B cell (primary cell): ENCODE results near the gene PDGFC. TPM values are rescaled to one million over a fixed set of nuclear protein-coding genes. Genes with fewer than 3 reads are reported as not detected.

ENCODE experiments used
- ATAC-seq: fragments of 200-7000 bp; cut with Tn5 transposase; one replicate; pipeline ENCODE4 v1.10.0; 2021; ENCODE audit warnings: low read depth, mild to moderate bottlenecking, moderate number of reproducible peaks, moderate library complexity
- CTCF ChIA-PET: fragments of 350-600 bp; sonication (Branson Sonifier 250); formaldehyde crosslinking; loops from one replicate; lab custom pipeline; 2021; ENCODE audit warnings: antibody characterized with exemption, inconsistent platforms; lab: Charles Lee
- POLR2A ChIA-PET: fragments of 350-600 bp; sonication (Branson Sonifier 250); formaldehyde crosslinking; loops from one replicate; lab custom pipeline; 2021; ENCODE audit warnings: antibody characterized with exemption; lab: Charles Lee
- DNase-seq: peaks from one replicate; pipeline ENCODE4 v3.0.0; 2013
- H2AFZ ChIP-seq: 2 replicates; pipeline ENCODE4 v1.6.1; 2012; ENCODE audit warnings: mild to moderate bottlenecking, low read depth, low read length; ENCODE audit not compliant: insufficient read depth, poor library complexity, severe bottlenecking
- H3K27ac ChIP-seq, 2 donors: 1 replicate in 1 of 2; 2 replicates in 1 of 2; pipeline ENCODE4 v1.5.1; 2012 to 2013; ENCODE audit warnings: low read length in 2 of 2, mild to moderate bottlenecking in 2 of 2, moderate library complexity in 1 of 2
- H3K27me3 ChIP-seq, 4 experiments: fragments of 200-600 bp in 1 of 4; sonication (generic) in 1 of 4; replicated peaks in 1 of 4; 1 replicate in 2 of 4; 2 replicates in 2 of 4; pipeline versions ENCODE4 v1.6.1 to v1.7.0; 2013 to 2016; ENCODE audit warnings: low read length in 3 of 4, mild to moderate bottlenecking in 2 of 4, mixed read lengths in 1 of 4, moderate library complexity in 1 of 4; ENCODE audit not compliant: insufficient read depth in 4 of 4, control insufficient read depth in 3 of 4; ENCODE audit errors: control extremely low read depth in 1 of 4
- H3K36me3 ChIP-seq, 2 experiments: replicated peaks in 1 of 2; 1 replicate in 1 of 2; 2 replicates in 1 of 2; pipeline versions ENCODE4 v1.6.1 to v1.7.1; 2013; ENCODE audit warnings: low read length in 1 of 2; ENCODE audit not compliant: insufficient read depth in 2 of 2, control insufficient read depth in 1 of 2; ENCODE audit errors: control extremely low read depth in 1 of 2, extremely low read depth in 1 of 2
- H3K4me1 ChIP-seq, 2 donors: fragments of 200-600 bp in 1 of 2; sonication (generic) in 1 of 2; 1 replicate in 1 of 2; 2 replicates in 1 of 2; pipeline versions ENCODE4 v1.5.1 to v1.6.1; 2013 to 2017; ENCODE audit warnings: low read length in 2 of 2; ENCODE audit not compliant: control insufficient read depth in 2 of 2, insufficient read depth in 2 of 2
- H3K4me2 ChIP-seq: replicated peaks from 2 replicates; pipeline ENCODE3; 2012; ENCODE audit warnings: mild to moderate bottlenecking, low read depth, low read length; ENCODE audit not compliant: poor library complexity, severe bottlenecking
- H3K4me3 ChIP-seq, 5 experiments: fragments of 200-600 bp in 1 of 5; sonication (generic) in 1 of 5; 1 replicate in 3 of 5; 2 replicates in 2 of 5; pipeline versions ENCODE4 v1.5.1 to v1.7.0; 2011 to 2016; ENCODE audit warnings: low read length in 4 of 5, mild to moderate bottlenecking in 4 of 5, low read depth in 2 of 5, control low read depth in 1 of 5, moderate library complexity in 1 of 5; ENCODE audit not compliant: insufficient read depth in 1 of 5; ENCODE audit errors: control extremely low read depth in 1 of 5, extremely low read depth in 1 of 5
- H3K79me2 ChIP-seq: fragments of 200-600 bp; sonication (generic); one replicate; pipeline ENCODE4 v1.6.0; 2016; ENCODE audit warnings: low read length; ENCODE audit not compliant: control insufficient read depth, insufficient read depth
- H3K9ac ChIP-seq: fragments of 200-600 bp; sonication (generic); 2 replicates; pipeline ENCODE4 v1.6.1; 2017; ENCODE audit warnings: mild to moderate bottlenecking, low read length, moderate library complexity
- H3K9me3 ChIP-seq, 3 donors: one replicate each; pipeline versions ENCODE4 v1.6.1 to v1.7.1; 2013; ENCODE audit warnings: low read length in 2 of 3; ENCODE audit not compliant: control insufficient read depth in 2 of 3, insufficient read depth in 1 of 3; ENCODE audit errors: control extremely low read depth in 1 of 3
- H4K20me1 ChIP-seq: 2 replicates; pipeline ENCODE4 v1.6.0; 2012; ENCODE audit warnings: mild to moderate bottlenecking, low read length; ENCODE audit not compliant: insufficient read depth, control insufficient read depth, poor library complexity, severe bottlenecking
- H3K27ac Mint-ChIP-seq: one replicate; pipeline ENCODE4 v1.8.0; 2021; ENCODE audit warnings: mixed read lengths
- H3K27me3 Mint-ChIP-seq: one replicate; pipeline ENCODE4 v1.8.0; 2021; ENCODE audit warnings: mixed read lengths
- H3K4me1 Mint-ChIP-seq: one replicate; pipeline ENCODE4 v1.8.0; 2021; ENCODE audit warnings: mixed read lengths
- H3K4me3 Mint-ChIP-seq: one replicate; pipeline ENCODE4 v1.8.0; 2021; ENCODE audit warnings: mixed read lengths
- H3K9me3 Mint-ChIP-seq: one replicate; pipeline ENCODE4 v1.8.0; 2022; ENCODE audit warnings: mixed read lengths; ENCODE audit not compliant: insufficient read depth
- EZH2 ChIP-seq: IDR thresholded peaks from 2 replicates; pipeline ENCODE4 v1.6.1; 2012; ENCODE audit warnings: borderline replicate concordance, low read depth, mild to moderate bottlenecking, moderate library complexity, low read length; ENCODE audit not compliant: insufficient read depth, poor library complexity, severe bottlenecking
- WGBS: methylation state at CpG from one replicate; pipeline ENCODE4 v1.1.5; 2013; ENCODE audit warnings: missing lambda C conversion rate; ENCODE audit not compliant: insufficient coverage; 5-methylcytosine and 5-hydroxymethylcytosine counted together
- intact Hi-C: fragments of 100-400 bp; cut with micrococcal nuclease; formaldehyde crosslinking; loops from one replicate; pipeline ENCODE4 v1.10.0; 2022
- polyA plus RNA-seq: library from polyadenylated mRNA; depleted of rRNA; stranded (reverse); fragments of >200 nt; gene quantifications from 2 replicates; pipeline ENCODE4 v1.2.3, GENCODE V29; 2012
- total RNA-seq, 2 donors: library from RNA; stranded (reverse); fragments of 120-200 nt in 1 of 2; gene quantifications; 1 replicate in 1 of 2; 2 replicates in 1 of 2; pipeline versions ENCODE4 v1.2.3 to v1.2.4, GENCODE V29; 2013 to 2022
- TF ChIP-seq, protein P1 (sequence below): fragments of 200-600 bp; IDR thresholded peaks from one replicate; pipeline ENCODE4 v1.8.0; 2022; ENCODE audit warnings: antibody characterized with exemption, mild to moderate bottlenecking

Gene PDGFC
- total and polyA plus RNA-seq, 2 donors (not counting 1 experiment from before 2014, with no cell fraction given) = 0.10 TPM; not detected in 1

DNA sequence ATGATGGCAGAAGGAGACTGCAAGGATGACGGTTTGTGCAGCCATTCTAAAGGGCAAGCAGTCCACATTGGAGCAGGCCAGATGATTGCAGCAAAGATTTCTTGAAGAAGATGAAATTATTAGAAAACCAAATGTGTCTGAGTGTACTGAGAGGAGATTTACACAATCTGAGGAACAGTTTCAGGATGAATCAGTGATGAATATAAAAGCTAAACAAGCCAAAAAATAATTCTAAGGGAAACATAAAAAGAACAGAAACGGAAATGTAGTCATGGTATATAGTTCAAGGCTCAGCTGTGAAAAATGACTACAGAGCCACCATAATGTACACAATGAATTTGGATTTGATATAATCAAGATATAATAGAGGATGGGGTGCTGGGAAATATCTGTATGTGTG lies 168.5 kb downstream of the PDGFC start:
- Histone ChIP-seq H3K4me2 (no peak overlapping the region), H3K9me3 (no peaks in the 10 kb centered on the region), H3K27me3 (no peaks in the 10 kb centered on the region), H3K4me3 (no peak overlapping the region), H3K4me1 (no peaks in the 10 kb centered on the region), H3K79me2 (no peaks in the 10 kb centered on the region), H2AFZ (no peak overlapping the region), H3K27ac (no peak overlapping the region), H3K9ac (no peak overlapping the region), H4K20me1 (no peaks in the 10 kb centered on the region), H3K36me3 (no peaks in the 10 kb centered on the region)
- Mint-ChIP-seq H3K27ac (no peak overlapping the region), H3K9me3 (no peaks in the 10 kb centered on the region), H3K27me3 (no peaks in the 10 kb centered on the region), H3K4me3 (no peak overlapping the region), H3K4me1 (no peaks in the 10 kb centered on the region)
- ATAC-seq (no peak), DNase-seq (no peak)
- CTCF ChIA-PET = no interaction called here
- WGBS = 100% methylated on average over 1 of the region's 2 CpGs
- intact Hi-C loops = no loop called here
- no peak for TF ChIP-seq EZH2
- TF ChIP-seq, protein P1, sequence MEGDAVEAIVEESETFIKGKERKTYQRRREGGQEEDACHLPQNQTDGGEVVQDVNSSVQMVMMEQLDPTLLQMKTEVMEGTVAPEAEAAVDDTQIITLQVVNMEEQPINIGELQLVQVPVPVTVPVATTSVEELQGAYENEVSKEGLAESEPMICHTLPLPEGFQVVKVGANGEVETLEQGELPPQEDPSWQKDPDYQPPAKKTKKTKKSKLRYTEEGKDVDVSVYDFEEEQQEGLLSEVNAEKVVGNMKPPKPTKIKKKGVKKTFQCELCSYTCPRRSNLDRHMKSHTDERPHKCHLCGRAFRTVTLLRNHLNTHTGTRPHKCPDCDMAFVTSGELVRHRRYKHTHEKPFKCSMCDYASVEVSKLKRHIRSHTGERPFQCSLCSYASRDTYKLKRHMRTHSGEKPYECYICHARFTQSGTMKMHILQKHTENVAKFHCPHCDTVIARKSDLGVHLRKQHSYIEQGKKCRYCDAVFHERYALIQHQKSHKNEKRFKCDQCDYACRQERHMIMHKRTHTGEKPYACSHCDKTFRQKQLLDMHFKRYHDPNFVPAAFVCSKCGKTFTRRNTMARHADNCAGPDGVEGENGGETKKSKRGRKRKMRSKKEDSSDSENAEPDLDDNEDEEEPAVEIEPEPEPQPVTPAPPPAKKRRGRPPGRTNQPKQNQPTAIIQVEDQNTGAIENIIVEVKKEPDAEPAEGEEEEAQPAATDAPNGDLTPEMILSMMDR = no peak
- POLR2A ChIA-PET = no interaction called here

DNA sequence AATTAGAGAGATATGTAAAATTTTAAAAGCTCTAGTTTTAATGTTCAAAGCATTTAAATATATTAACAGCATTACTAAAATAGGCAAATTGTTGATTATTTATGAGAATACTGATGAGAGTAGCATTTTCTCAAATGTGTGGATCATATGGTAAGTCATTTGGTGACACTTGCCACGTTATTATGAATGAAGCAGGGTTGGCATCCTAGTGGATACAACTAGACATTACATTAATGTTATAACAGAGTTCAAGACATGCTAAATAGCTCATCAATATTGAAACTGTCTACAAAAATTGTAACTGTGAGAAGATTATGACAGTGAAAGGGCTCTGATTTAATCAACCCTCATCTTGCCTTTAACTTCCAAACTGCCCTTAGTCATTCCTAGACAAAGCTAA lies 171.1 kb downstream of the PDGFC start:
- WGBS = no CpG with 5 or more reads among the region's 1 CpG
- ATAC-seq = no peak
- CTCF ChIA-PET = no interaction called here

More for the DNA sequence above, 171.1 kb downstream of the PDGFC start:
- Histone ChIP-seq H3K27me3 (no peaks in the 10 kb centered on the region), H4K20me1 (no peaks in the 10 kb centered on the region), H3K4me1 (no peaks in the 10 kb centered on the region), H3K4me3 (no peak overlapping the region), H3K79me2 (no peaks in the 10 kb centered on the region), H3K9me3 (peaks cover 0 to 3% (median 0%) of the 10 kb centered on the region in 3 donors), H3K9ac (no peak overlapping the region), H3K27ac (no peak overlapping the region), H2AFZ (no peak overlapping the region), H3K4me2 (no peak overlapping the region), H3K36me3 (no peaks in the 10 kb centered on the region)
- POLR2A ChIA-PET = no interaction called here
- Mint-ChIP-seq H3K27ac (no peak overlapping the region), H3K27me3 (no peaks in the 10 kb centered on the region), H3K9me3 (no peaks in the 10 kb centered on the region), H3K4me1 (no peaks in the 10 kb centered on the region), H3K4me3 (no peak overlapping the region)
- intact Hi-C loops = no loop called here
- TF ChIP-seq, protein P1 = no peak
- TF ChIP-seq EZH2 = no peak
- no peak for DNase-seq
